Measurements from ENCODE around the gene ZNF263.

GRCh38 chr16:3262517-3262916 is 20.8 kb upstream of the ZNF263 start:
- TF ChIP-seq POLR2A (IDR thresholded peaks at IDR 0.05) = no peak
- TF ChIP-seq, protein P1, sequence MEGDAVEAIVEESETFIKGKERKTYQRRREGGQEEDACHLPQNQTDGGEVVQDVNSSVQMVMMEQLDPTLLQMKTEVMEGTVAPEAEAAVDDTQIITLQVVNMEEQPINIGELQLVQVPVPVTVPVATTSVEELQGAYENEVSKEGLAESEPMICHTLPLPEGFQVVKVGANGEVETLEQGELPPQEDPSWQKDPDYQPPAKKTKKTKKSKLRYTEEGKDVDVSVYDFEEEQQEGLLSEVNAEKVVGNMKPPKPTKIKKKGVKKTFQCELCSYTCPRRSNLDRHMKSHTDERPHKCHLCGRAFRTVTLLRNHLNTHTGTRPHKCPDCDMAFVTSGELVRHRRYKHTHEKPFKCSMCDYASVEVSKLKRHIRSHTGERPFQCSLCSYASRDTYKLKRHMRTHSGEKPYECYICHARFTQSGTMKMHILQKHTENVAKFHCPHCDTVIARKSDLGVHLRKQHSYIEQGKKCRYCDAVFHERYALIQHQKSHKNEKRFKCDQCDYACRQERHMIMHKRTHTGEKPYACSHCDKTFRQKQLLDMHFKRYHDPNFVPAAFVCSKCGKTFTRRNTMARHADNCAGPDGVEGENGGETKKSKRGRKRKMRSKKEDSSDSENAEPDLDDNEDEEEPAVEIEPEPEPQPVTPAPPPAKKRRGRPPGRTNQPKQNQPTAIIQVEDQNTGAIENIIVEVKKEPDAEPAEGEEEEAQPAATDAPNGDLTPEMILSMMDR (IDR thresholded peaks at IDR 0.05) = no peak

Data from suprapubic skin (tissue), 3 donors.